DND-41 (cell line): Measurements from ENCODE around the gene SLC6A7.

Experiments
- EZH2 ChIP-seq: IDR thresholded peaks from 3 replicates; pipeline ENCODE4 v1.6.1; 2012; ENCODE audit warnings: borderline replicate concordance, low read depth, mild to moderate bottlenecking, moderate library complexity, low read length, inconsistent platforms; ENCODE audit not compliant: severe bottlenecking
- TF ChIP-seq, protein P1 (sequence below): IDR thresholded peaks from 2 replicates; pipeline ENCODE4 v1.5.1; 2012; ENCODE audit warnings: borderline replicate concordance, low read length, moderate library complexity, mild to moderate bottlenecking; ENCODE audit not compliant: poor library complexity, severe bottlenecking; ENCODE audit errors: extremely low read depth

DNA sequence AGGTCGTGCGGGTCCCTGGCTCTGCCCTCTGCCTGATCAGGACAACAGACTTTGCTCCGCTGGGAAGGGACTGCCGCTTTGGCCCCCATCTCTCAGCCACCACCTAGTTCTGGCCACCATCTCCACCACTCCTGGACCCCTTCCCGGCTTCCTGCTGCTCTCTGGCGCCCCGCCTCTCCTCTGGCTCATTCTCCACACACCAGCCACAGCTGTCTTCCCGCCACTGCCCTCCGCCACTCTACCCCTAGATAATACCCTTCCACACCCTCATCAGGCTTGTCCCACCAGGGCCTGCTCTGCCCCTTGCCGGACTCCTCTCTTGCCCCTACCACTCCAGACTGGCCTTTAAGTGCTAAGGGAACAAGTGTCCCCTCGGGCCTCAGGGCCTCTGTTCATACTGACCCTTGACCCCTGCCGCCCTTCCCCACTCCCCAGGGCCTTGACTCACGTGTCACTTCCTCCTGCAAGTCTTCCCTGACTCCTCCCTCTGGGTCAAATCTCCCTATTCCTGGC is 26.3 kb upstream of the SLC6A7 start:
- no peak for TF ChIP-seq EZH2
- TF ChIP-seq, protein P1, sequence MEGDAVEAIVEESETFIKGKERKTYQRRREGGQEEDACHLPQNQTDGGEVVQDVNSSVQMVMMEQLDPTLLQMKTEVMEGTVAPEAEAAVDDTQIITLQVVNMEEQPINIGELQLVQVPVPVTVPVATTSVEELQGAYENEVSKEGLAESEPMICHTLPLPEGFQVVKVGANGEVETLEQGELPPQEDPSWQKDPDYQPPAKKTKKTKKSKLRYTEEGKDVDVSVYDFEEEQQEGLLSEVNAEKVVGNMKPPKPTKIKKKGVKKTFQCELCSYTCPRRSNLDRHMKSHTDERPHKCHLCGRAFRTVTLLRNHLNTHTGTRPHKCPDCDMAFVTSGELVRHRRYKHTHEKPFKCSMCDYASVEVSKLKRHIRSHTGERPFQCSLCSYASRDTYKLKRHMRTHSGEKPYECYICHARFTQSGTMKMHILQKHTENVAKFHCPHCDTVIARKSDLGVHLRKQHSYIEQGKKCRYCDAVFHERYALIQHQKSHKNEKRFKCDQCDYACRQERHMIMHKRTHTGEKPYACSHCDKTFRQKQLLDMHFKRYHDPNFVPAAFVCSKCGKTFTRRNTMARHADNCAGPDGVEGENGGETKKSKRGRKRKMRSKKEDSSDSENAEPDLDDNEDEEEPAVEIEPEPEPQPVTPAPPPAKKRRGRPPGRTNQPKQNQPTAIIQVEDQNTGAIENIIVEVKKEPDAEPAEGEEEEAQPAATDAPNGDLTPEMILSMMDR, result no peak
